Liver (tissue), 9 donors: ENCODE measurements around the gene MRFAP1. TPM values are rescaled to one million over a fixed set of nuclear protein-coding genes. Genes with fewer than 3 reads are reported as not detected.

Experiments used
- DNase-seq: peaks from one replicate; pipeline ENCODE4 v3.0.0-alpha.2; 2017; ENCODE audit warnings: low spot score
- H3K27ac ChIP-seq, 2 donors: one replicate each; pipeline ENCODE4 v1.7.0; 2013; ENCODE audit warnings: inconsistent platforms in 2 of 2, low read length in 2 of 2, control low read depth in 1 of 2, low read depth in 1 of 2, mild to moderate bottlenecking in 1 of 2
- H3K27me3 ChIP-seq, 4 donors: one replicate each; pipeline versions ENCODE4 v1.6.1 to v1.7.0; 2013; ENCODE audit warnings: low read length in 3 of 4, inconsistent platforms in 1 of 4, mild to moderate bottlenecking in 1 of 4, moderate library complexity in 1 of 4; ENCODE audit not compliant: control insufficient read depth in 4 of 4, insufficient read depth in 4 of 4
- H3K36me3 ChIP-seq, 4 donors: one replicate each; pipeline versions ENCODE4 v1.6.1 to v1.7.0; 2013; ENCODE audit warnings: low read length in 3 of 4, mild to moderate bottlenecking in 3 of 4, low read depth in 1 of 4, moderate library complexity in 1 of 4; ENCODE audit not compliant: control insufficient read depth in 4 of 4, insufficient read depth in 3 of 4
- H3K4me1 ChIP-seq, 4 donors: one replicate each; pipeline versions ENCODE4 v1.6.1 to v1.7.0; 2013; ENCODE audit warnings: low read length in 3 of 4, mild to moderate bottlenecking in 3 of 4, moderate library complexity in 1 of 4; ENCODE audit not compliant: control insufficient read depth in 4 of 4, insufficient read depth in 4 of 4
- H3K4me3 ChIP-seq, 3 donors: one replicate each; pipeline versions ENCODE4 v1.6.1 to v1.7.0; 2013; ENCODE audit warnings: low read length in 3 of 3, control low read depth in 1 of 3, low read depth in 1 of 3, mild to moderate bottlenecking in 1 of 3
- H3K9ac ChIP-seq, 2 donors: one replicate each; pipeline ENCODE4 v1.7.0; 2013; ENCODE audit warnings: low read length in 2 of 2, mild to moderate bottlenecking in 2 of 2, moderate library complexity in 2 of 2, control low read depth in 1 of 2, low read depth in 1 of 2
- H3K9me3 ChIP-seq, 4 donors: one replicate each; pipeline versions ENCODE4 v1.6.1 to v1.7.0; 2013; ENCODE audit warnings: low read length in 3 of 4; ENCODE audit not compliant: control insufficient read depth in 4 of 4
- ATF3 ChIP-seq: IDR thresholded peaks from 2 replicates; pipeline ENCODE4 v1.6.1; 2016; ENCODE audit warnings: antibody characterized with exemption
- CTCF ChIP-seq: fragments of 150-350 bp; IDR thresholded peaks from 2 replicates; pipeline ENCODE4 v1.5.1; 2017; ENCODE audit warnings: improper control_type of control experiment, low read depth, low read length; ENCODE audit not compliant: missing input control
- EGR1 ChIP-seq, 2 donors: IDR thresholded peaks; 2 replicates each; pipeline ENCODE4 v1.6.1; 2016 to 2018; ENCODE audit warnings: antibody characterized with exemption in 2 of 2, low read depth in 2 of 2
- FOXA1 ChIP-seq: IDR thresholded peaks from 2 replicates; pipeline ENCODE4 v1.6.1; 2016; ENCODE audit warnings: antibody characterized with exemption
- FOXA2 ChIP-seq: IDR thresholded peaks from 2 replicates; pipeline ENCODE4 v1.6.1; 2016; ENCODE audit warnings: antibody characterized with exemption
- GABPA ChIP-seq, 2 donors: IDR thresholded peaks in 1 of 2; conservative IDR thresholded peaks in 1 of 2; 2 replicates each; pipeline ENCODE4 v1.6.1; 2016; ENCODE audit warnings: antibody characterized with exemption in 2 of 2, mild to moderate bottlenecking in 1 of 2, moderate library complexity in 1 of 2
- HNF4A ChIP-seq, 2 donors: conservative IDR thresholded peaks; 2 replicates each; pipeline ENCODE4 v1.6.1; 2016; ENCODE audit warnings: antibody characterized with exemption in 2 of 2, mild to moderate bottlenecking in 2 of 2
- HNF4G ChIP-seq: IDR thresholded peaks from 2 replicates; pipeline ENCODE4 v1.6.1; 2016; ENCODE audit warnings: antibody characterized with exemption
- JUND ChIP-seq, 2 donors: IDR thresholded peaks; 2 replicates each; pipeline ENCODE4 v1.6.1; 2016; ENCODE audit warnings: antibody characterized with exemption in 2 of 2
- MAX ChIP-seq: IDR thresholded peaks from 2 replicates; pipeline ENCODE4 v1.6.1; 2016; ENCODE audit warnings: antibody characterized with exemption
- NR2F2 ChIP-seq: IDR thresholded peaks from 2 replicates; pipeline ENCODE4 v1.6.1; 2016; ENCODE audit warnings: antibody characterized with exemption
- RAD21 ChIP-seq, 2 donors: IDR thresholded peaks; 2 replicates each; pipeline ENCODE4 v1.6.1; 2016; ENCODE audit warnings: antibody characterized with exemption in 2 of 2, mild to moderate bottlenecking in 2 of 2
- REST ChIP-seq: IDR thresholded peaks from 2 replicates; pipeline ENCODE4 v1.6.1; 2016; ENCODE audit warnings: antibody characterized with exemption, mild to moderate bottlenecking
- RXRA ChIP-seq, 2 donors: IDR thresholded peaks; 2 replicates each; pipeline ENCODE4 v1.6.1; 2017 to 2018; ENCODE audit warnings: antibody characterized with exemption in 2 of 2, mild to moderate bottlenecking in 1 of 2
- SP1 ChIP-seq: IDR thresholded peaks from 2 replicates; pipeline ENCODE4 v1.6.1; 2018; ENCODE audit warnings: antibody characterized with exemption, mild to moderate bottlenecking
- TAF1 ChIP-seq: conservative IDR thresholded peaks from 2 replicates; pipeline ENCODE4 v1.6.1; 2016; ENCODE audit warnings: antibody characterized with exemption, mild to moderate bottlenecking
- YY1 ChIP-seq: IDR thresholded peaks from 2 replicates; pipeline ENCODE4 v1.6.1; 2016; ENCODE audit warnings: antibody characterized with exemption, mild to moderate bottlenecking
- WGBS: extraction: QIAGEN DNeasy Blood & Tissue Kit; methylation state at CpG from one replicate; pipeline ENCODE4 v1.1.7; 2013; 5-methylcytosine and 5-hydroxymethylcytosine counted together
- polyA plus RNA-seq, 2 donors: library from polyadenylated mRNA; stranded (reverse) in 1 of 2; unstranded in 1 of 2; fragments of 200-250 nt in 1 of 2; fragments of >200 nt in 1 of 2; fragmentation: Nextera tagmentation in 1 of 2; extraction: Ambion mirVana in 1 of 2; gene quantifications; one replicate each; pipeline versions ENCODE4 v1.2.1 to v1.2.3, GENCODE V29; 2013 to 2015
- total RNA-seq, 2 donors: library from RNA; depleted of rRNA; stranded (reverse); fragments of >200 nt; gene quantifications; one replicate each; pipeline ENCODE4 v1.2.3, GENCODE V29; 2014
- TF ChIP-seq, protein P1 (sequence below): IDR thresholded peaks from 2 replicates; pipeline ENCODE4 v1.6.1; 2016; ENCODE audit warnings: antibody characterized with exemption
- donor health status: healthy.
- donor health status: healthy.
- donor health status: healthy.
- donor health status: healthy.
- donor health status: healthy.

Gene MRFAP1
- total and polyA plus RNA-seq, 4 donors, result 78.5 to 176 (median 104) TPM

DNA sequence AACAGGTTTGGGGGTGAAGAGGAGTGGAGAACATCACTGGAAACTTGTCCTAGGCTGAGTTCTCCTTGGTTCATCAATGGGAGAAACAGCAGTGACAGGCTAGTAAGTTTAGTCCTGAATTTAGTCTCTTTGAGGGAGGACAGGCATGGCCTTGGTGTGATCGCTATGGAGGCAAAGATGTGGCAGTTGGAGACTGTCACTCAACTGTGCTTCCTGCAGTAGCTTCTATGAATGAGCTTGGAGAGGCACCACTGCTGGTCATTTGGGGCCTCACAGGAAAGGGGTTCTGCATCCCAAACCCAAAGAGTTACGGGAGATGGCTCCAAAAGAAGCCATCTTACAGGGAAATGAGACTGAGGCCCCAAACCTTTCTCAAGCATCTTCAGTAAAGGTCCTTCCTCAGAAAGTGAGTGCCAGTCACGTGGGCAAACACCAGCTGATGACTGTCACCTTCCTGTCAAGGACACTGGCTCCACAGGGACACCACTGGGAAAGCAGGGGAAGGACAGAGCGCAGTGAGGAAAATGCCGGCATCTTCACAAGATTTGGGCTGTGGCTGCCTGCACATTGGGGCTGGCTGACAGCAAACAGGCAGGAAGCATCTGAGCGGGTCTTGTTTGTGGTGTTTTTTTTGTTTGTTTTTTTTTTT, 7.2 kb downstream of the MRFAP1 start:
- 89% methylated on average over 6 of the region's 6 CpGs for WGBS
- no peak overlapping the region for H3K4me3 ChIP-seq
- peaks cover 0 to 7% (median 5%) of the 10 kb centered on the region in 4 donors for H3K4me1 ChIP-seq
- H3K36me3 ChIP-seq, result peaks cover 0 to 6% (median 4%) of the 10 kb centered on the region in 4 donors
- no peaks in the 10 kb centered on the region for H3K9me3 ChIP-seq
- H3K27ac ChIP-seq, result no peak overlapping the region
- DNase-seq, result no peak
- TF ChIP-seq HNF4G, result no peak
- no peak for TF ChIP-seq ATF3
- no peak for TF ChIP-seq GABPA (IDR thresholded peaks at IDR 0.05 in 1 of 2, conservative IDR thresholded peaks at IDR 0.05 in 1 of 2)
- TF ChIP-seq FOXA1, result no peak
- no peak for TF ChIP-seq RXRA (IDR thresholded peaks at IDR 0.05)
- no peak for TF ChIP-seq SP1
- TF ChIP-seq MAX, result no peak
- TF ChIP-seq YY1, result no peak
- no peak for TF ChIP-seq CTCF
- TF ChIP-seq JUND (IDR thresholded peaks at IDR 0.05), result no peak
- no peak for TF ChIP-seq FOXA2
- TF ChIP-seq HNF4A (conservative IDR thresholded peaks at IDR 0.05), result no peak
- no peak for TF ChIP-seq RAD21 (IDR thresholded peaks at IDR 0.05)
- TF ChIP-seq EGR1 (IDR thresholded peaks at IDR 0.05; ENCODE audit: low read depth in 2 of 2), result no peak
- TF ChIP-seq, protein P1, sequence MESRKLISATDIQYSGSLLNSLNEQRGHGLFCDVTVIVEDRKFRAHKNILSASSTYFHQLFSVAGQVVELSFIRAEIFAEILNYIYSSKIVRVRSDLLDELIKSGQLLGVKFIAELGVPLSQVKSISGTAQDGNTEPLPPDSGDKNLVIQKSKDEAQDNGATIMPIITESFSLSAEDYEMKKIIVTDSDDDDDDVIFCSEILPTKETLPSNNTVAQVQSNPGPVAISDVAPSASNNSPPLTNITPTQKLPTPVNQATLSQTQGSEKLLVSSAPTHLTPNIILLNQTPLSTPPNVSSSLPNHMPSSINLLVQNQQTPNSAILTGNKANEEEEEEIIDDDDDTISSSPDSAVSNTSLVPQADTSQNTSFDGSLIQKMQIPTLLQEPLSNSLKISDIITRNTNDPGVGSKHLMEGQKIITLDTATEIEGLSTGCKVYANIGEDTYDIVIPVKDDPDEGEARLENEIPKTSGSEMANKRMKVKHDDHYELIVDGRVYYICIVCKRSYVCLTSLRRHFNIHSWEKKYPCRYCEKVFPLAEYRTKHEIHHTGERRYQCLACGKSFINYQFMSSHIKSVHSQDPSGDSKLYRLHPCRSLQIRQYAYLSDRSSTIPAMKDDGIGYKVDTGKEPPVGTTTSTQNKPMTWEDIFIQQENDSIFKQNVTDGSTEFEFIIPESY, result no peak
- no peak for TF ChIP-seq TAF1
- TF ChIP-seq REST, result no peak
- TF ChIP-seq NR2F2, result no peak
- H3K9ac ChIP-seq, result no peak overlapping the region
- H3K27me3 ChIP-seq, result no peaks in the 10 kb centered on the region
